Osteocyte (in vitro differentiated cells): ENCODE results near the gene BPIFB6. TPM values are rescaled to one million over a fixed set of nuclear protein-coding genes. Genes with fewer than 3 reads are reported as not detected.

Experiments used
- DNase-seq: peaks from one replicate; pipeline ENCODE4 v3.0.0; 2021; ENCODE audit warnings: mixed read lengths; ENCODE audit not compliant: unreplicated experiment; ENCODE audit errors: extremely low spot score
- H3K27ac Mint-ChIP-seq: one replicate; pipeline ENCODE4 v1.8.0; 2021; ENCODE audit warnings: mild to moderate bottlenecking, mixed read lengths; ENCODE audit not compliant: unreplicated experiment
- H3K27me3 Mint-ChIP-seq: one replicate; pipeline ENCODE4 v1.8.0; 2021; ENCODE audit warnings: mixed read lengths; ENCODE audit not compliant: unreplicated experiment
- H3K36me3 Mint-ChIP-seq: one replicate; pipeline ENCODE4 v1.8.0; 2021; ENCODE audit warnings: mixed read lengths; ENCODE audit not compliant: unreplicated experiment
- H3K4me1 Mint-ChIP-seq: one replicate; pipeline ENCODE4 v1.8.0; 2021; ENCODE audit warnings: mixed read lengths; ENCODE audit not compliant: unreplicated experiment
- H3K4me3 Mint-ChIP-seq: one replicate; pipeline ENCODE4 v1.8.0; 2021; ENCODE audit warnings: mild to moderate bottlenecking, moderate library complexity, mixed read lengths; ENCODE audit not compliant: unreplicated experiment
- H3K9me3 Mint-ChIP-seq: one replicate; pipeline ENCODE4 v1.8.0; 2021; ENCODE audit warnings: mixed read lengths; ENCODE audit not compliant: unreplicated experiment
- CTCF ChIP-seq: fragments of 200-600 bp; sonication (generic); IDR thresholded peaks from 2 replicates; pipeline ENCODE4 v1.5.0; 2021; ENCODE audit warnings: antibody characterized with exemption, mild to moderate bottlenecking, moderate library complexity
- total RNA-seq: library from RNA; stranded (reverse); gene quantifications from 2 replicates; pipeline ENCODE4 v1.2.1, GENCODE V29; 2021

BPIFB6 gene
- total RNA-seq, 1 donor from 2014 or later, result not detected

DNA sequence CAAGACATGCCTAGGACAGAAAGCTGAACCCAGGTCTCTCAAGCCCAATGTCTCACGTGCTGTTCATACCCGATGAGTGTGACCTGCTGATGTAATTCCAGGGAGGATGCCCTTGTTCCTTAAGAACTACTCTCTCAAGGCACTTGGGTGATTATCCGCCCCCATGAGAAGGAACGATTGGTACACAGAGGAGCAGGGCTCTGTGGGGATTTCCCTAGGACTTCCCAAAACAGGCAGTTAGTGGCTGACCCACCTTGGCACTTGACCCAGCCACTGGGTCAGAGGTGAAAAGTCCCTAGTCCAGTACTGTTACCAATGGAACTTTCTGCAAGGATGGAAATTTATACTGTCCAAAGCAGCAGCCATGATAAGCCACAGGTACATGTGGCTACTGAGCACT, 9.2 kb upstream of the BPIFB6 start:
- Mint-ChIP-seq H3K4me1 (no peaks in the 10 kb centered on the region), H3K27ac (no peak overlapping the region), H3K4me3 (no peak overlapping the region), H3K27me3 (no peaks in the 10 kb centered on the region), H3K36me3 (no peaks in the 10 kb centered on the region), H3K9me3 (no peaks in the 10 kb centered on the region)
- no peak for DNase-seq
- no peak for TF ChIP-seq CTCF

GRCh38 chr20:33022694-33023438, 8.6 kb upstream of the BPIFB6 start:
- DNase-seq, result no peak
- Mint-ChIP-seq H3K9me3 (no peaks in the 10 kb centered on the region), H3K27ac (no peak overlapping the region), H3K4me1 (no peaks in the 10 kb centered on the region), H3K4me3 (no peak overlapping the region), H3K36me3 (no peaks in the 10 kb centered on the region), H3K27me3 (no peaks in the 10 kb centered on the region)
- TF ChIP-seq CTCF, result no peak

- H3K9me3 Mint-ChIP-seq, result no peaks in the 10 kb centered on the region
- no peaks in the 10 kb centered on the region for H3K4me1 Mint-ChIP-seq
- H3K27ac Mint-ChIP-seq, result no peak overlapping the region
- no peaks in the 10 kb centered on the region for H3K36me3 Mint-ChIP-seq
- TF ChIP-seq CTCF, result no peak
- H3K4me3 Mint-ChIP-seq, result no peak overlapping the region
- no peaks in the 10 kb centered on the region for H3K27me3 Mint-ChIP-seq
- no peak for DNase-seq
Observed at GRCh38 chr20:33023439-33024242, 7.8 kb upstream of the BPIFB6 start.

DNA sequence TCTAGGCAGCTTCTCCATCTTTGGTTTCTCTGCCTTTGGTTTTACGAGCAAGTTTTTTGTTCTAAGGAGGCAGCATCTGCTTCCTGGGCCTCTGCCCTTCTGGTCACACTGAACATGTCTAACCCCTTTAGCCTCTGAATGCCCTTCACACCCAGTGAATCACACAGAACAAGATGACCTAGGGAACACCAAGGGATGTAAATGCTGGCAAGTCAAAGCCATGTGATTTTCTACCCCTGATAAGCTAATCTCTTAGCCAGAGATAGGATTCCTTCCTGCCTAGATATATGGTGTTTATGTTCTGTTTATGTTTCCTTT, 7.2 kb upstream of the BPIFB6 start:
- no peak for TF ChIP-seq CTCF
- Mint-ChIP-seq H3K27me3 (no peaks in the 10 kb centered on the region), H3K4me3 (no peak overlapping the region), H3K36me3 (no peaks in the 10 kb centered on the region), H3K27ac (no peak overlapping the region), H3K4me1 (no peaks in the 10 kb centered on the region), H3K9me3 (no peaks in the 10 kb centered on the region)
- no peak for DNase-seq

- Mint-ChIP-seq H3K36me3 (no peaks in the 10 kb centered on the region), H3K9me3 (no peaks in the 10 kb centered on the region), H3K4me1 (no peaks in the 10 kb centered on the region), H3K4me3 (no peak overlapping the region), H3K27ac (no peak overlapping the region), H3K27me3 (no peaks in the 10 kb centered on the region)
- no peak for DNase-seq
- no peak for TF ChIP-seq CTCF
Observed at GRCh38 chr20:33024609-33025317, 6.7 kb upstream of the BPIFB6 start.
